Aorta (tissue), 5 donors: Measurements from ENCODE around the gene FOCAD. TPM values are rescaled to one million over a fixed set of nuclear protein-coding genes. Genes with fewer than 3 reads are reported as not detected.

Source experiments
- ATAC-seq: fragments of 200-7000 bp; cut with Tn5 transposase; one replicate; pipeline ENCODE4 v1.9.1; 2022; ENCODE audit warnings: moderate library complexity; ENCODE audit not compliant: low FRiP score
- DNase-seq, 2 donors: peaks; one replicate each; pipeline ENCODE4 v3.0.0-alpha.2; 2020
- H3K27ac ChIP-seq, 2 donors: one replicate each; pipeline ENCODE4 v1.5.1; 2013; ENCODE audit warnings: low read length in 2 of 2, mild to moderate bottlenecking in 2 of 2, moderate library complexity in 2 of 2, control low read depth in 1 of 2, inconsistent platforms in 1 of 2, low read depth in 1 of 2
- H3K27me3 ChIP-seq, 2 donors: one replicate each; pipeline ENCODE4 v1.6.1; 2013; ENCODE audit warnings: control low read depth in 1 of 2, low read length in 1 of 2, mild to moderate bottlenecking in 1 of 2, moderate library complexity in 1 of 2; ENCODE audit not compliant: insufficient read depth in 2 of 2, control insufficient read depth in 1 of 2
- H3K36me3 ChIP-seq, 2 donors: one replicate each; pipeline ENCODE4 v1.6.1; 2013; ENCODE audit warnings: control low read depth in 1 of 2, low read length in 1 of 2, mild to moderate bottlenecking in 1 of 2; ENCODE audit not compliant: insufficient read depth in 2 of 2, control insufficient read depth in 1 of 2
- H3K4me1 ChIP-seq, 2 donors: one replicate each; pipeline ENCODE4 v1.6.1; 2013; ENCODE audit warnings: low read length in 2 of 2, control low read depth in 1 of 2, mild to moderate bottlenecking in 1 of 2, moderate library complexity in 1 of 2; ENCODE audit not compliant: insufficient read depth in 2 of 2, control insufficient read depth in 1 of 2
- H3K4me3 ChIP-seq, 2 donors: one replicate each; pipeline ENCODE4 v1.5.1; 2013; ENCODE audit warnings: low read length in 2 of 2, control low read depth in 1 of 2, mild to moderate bottlenecking in 1 of 2
- H3K9me3 ChIP-seq: one replicate; pipeline ENCODE4 v1.6.1; 2013; ENCODE audit warnings: mild to moderate bottlenecking, low read length; ENCODE audit not compliant: control insufficient read depth
- WGBS, 2 donors: extraction: QIAGEN DNeasy Blood & Tissue Kit; methylation state at CpG; one replicate each; pipeline ENCODE4 v1.1.7; 2013; 5-methylcytosine and 5-hydroxymethylcytosine counted together
- intact Hi-C, 2 donors: fragments of 100-400 bp; cut with DNase I; formaldehyde crosslinking; loops; one replicate each; pipeline versions ENCODE4 v1.14.2 to v1.15.0; 2022
- polyA plus RNA-seq, 2 donors: library from polyadenylated mRNA; stranded (reverse); fragments of 200-250 nt; gene quantifications; one replicate each; pipeline ENCODE4 v1.2.3, GENCODE V29; 2013
- total RNA-seq, 2 donors: library from RNA; stranded (reverse); fragmentation: NEBNext Ultra II Directional; extraction: Animal tissue kit (Norgen Biotek cat#: 25700); gene quantifications; one replicate each; pipeline ENCODE4 v1.2.1, GENCODE V29; 2021
- donor health status: healthy with polysubstance abuse.
- donor health status: Bipolar disorder and iron deficiency.
- donor health status: DM: no; HTN: no; CAD: no.
- donor health status: DM: no; HTN: no; CAD: no.
- donor health status: DM: yes; HTN: yes; CAD: no.

The FOCAD gene
- total and polyA plus RNA-seq, 4 donors, result 7.3 to 30.4 (median 17.2) TPM

DNA sequence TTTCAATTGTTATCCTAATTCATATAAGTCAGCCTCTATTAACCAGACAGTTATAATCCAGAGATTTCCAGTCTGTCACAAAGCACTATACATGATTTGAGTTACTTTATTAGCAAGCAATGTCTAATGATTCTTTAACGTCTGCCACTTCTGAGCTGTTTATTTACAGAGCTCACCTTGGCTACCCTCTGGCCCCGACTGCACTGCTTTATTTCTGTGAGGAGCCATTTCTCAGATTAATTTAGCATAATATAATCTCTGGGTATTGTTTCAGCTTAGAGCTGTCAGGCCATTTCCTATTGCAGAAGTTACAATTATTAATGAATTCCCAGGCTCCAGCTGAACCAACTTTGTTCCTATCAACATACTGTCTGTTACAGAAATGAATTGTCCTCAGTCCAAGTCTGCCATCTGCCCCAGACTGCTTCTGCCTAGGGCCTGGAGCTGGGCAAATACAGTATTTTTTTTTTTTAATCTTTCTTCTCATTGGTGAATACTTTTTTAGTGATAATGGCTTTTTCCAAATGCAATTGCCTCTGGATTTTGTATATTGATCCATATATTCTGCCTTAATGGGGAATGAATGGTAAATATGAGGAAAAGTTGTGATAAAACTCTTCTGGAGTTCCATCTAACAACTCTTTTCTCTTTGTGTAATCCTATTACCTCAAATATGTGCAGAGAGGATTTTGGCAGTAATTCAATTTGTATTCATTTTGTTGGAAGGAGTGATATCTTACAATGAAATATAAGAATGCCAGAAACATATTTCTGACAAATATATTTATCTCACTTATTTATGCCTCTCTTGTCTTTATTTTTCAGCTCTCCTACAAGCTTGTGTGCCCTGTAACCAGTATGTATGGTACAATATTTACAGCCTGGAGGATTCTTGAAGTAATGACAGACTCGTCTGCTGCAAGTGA, 104.7 kb downstream of the FOCAD start:
- Histone ChIP-seq H3K4me1 (no peaks in the 10 kb centered on the region), H3K36me3 (peaks cover 0 to 3% of the 10 kb centered on the region in 2 donors), H3K27me3 (no peaks in the 10 kb centered on the region), H3K27ac (no peak overlapping the region), H3K9me3 (no peaks in the 10 kb centered on the region), H3K4me3 (no peak overlapping the region)
- DNase-seq (no peak), ATAC-seq (no peak)
- WGBS, 2 donors, result 54 to 55% methylated on average over 3 of the region's 3 CpGs
- intact Hi-C loops, result no loop called here

DNA sequence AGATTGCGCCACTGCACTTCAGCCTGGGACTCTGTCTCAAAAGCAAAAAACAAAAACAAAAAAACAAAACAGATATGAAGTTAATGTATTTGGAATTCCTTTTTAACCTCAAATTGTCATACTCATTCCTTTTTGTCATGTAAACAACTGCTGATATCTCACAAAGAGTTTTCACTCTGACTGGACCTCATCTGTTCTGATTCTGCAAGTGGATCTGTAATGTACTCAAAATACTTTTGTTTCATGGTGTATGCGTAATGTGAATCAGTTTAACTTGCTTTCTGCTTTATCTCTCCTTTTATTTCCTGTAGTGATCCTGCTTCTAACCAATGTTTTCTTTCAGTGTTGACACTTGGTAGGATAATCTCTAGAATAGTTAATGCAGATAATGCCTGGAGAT, 106.7 kb downstream of the FOCAD start:
- 97 to 98% methylated on average over 2 of the region's 2 CpGs for WGBS, 2 donors
- Histone ChIP-seq H3K4me1 (no peaks in the 10 kb centered on the region), H3K27ac (no peak overlapping the region), H3K9me3 (no peaks in the 10 kb centered on the region), H3K27me3 (no peaks in the 10 kb centered on the region), H3K4me3 (no peak overlapping the region), H3K36me3 (no peaks in the 10 kb centered on the region)
- DNase-seq (no peak), ATAC-seq (no peak)
- intact Hi-C loops, result no loop called here

DNA sequence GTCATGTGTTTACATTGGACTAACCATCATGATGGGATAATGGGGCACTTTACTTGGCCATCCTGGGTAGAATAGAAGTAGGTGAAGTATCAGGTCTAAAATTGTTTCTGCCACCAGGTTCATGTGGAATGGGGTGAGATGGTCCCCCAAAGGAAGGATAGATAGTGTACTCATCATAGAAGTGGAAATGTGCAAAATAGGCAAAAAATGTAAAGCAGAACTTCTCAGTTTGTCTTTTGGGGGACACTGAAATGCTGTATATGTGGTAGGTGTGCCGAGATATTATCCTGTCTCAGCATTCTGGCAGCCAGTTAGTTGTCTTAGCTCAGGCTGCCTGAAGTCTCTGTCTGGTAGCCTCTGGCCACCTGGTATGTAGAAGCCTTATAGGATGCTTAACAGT, 107.6 kb downstream of the FOCAD start:
- Histone ChIP-seq H3K4me1 (no peaks in the 10 kb centered on the region), H3K36me3 (no peaks in the 10 kb centered on the region), H3K4me3 (no peak overlapping the region), H3K27me3 (no peaks in the 10 kb centered on the region), H3K27ac (no peak overlapping the region), H3K9me3 (no peaks in the 10 kb centered on the region)
- 96 to 99% methylated on average over 1 of the region's 1 CpG for WGBS, 2 donors
- intact Hi-C loops, result no loop called here
- no peak for ATAC-seq
- DNase-seq, result no peak

DNA sequence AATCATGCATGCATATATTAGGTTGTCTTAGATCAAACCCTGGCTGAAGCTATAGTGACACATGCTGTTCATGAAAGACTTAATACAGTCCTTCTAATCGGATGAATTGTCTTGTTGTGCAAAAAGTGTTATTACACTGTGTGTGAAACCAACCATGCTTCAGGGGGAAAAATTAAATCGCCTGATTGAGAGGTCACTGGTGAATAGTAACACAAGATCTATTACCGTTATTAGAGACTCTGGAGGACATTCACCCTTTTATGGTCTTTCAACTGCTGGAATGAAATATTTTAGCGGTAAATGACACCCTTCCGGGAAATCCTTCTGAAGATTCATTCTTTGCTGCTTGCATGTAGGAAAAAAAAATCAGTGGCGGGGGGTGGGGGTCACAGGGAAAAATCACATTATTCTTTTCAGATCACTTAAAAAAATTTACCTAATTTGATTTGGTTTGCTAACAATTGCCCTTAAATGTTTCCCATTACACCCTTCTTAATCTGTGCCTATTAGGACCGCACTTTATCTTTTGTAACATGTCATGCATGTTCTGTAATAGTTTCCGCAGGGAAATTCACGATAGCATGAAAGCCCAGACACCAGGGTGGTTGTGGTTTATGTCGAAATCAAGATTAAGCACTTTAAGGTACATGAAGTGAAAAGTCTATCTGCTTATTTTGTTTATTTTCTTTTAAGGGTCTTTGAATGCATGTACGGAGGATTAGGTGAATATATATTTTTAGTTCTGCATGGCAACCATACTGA, 120.6 kb downstream of the FOCAD start:
- no peaks in the 10 kb centered on the region for H3K9me3 ChIP-seq
- H3K4me1 ChIP-seq, result no peaks in the 10 kb centered on the region
- intact Hi-C loops, result no loop called here
- H3K27me3 ChIP-seq, result no peaks in the 10 kb centered on the region
- no peak overlapping the region for H3K4me3 ChIP-seq
- 78 to 80% methylated on average over 11 of the region's 11 CpGs for WGBS, 2 donors
- DNase-seq (no peak), ATAC-seq (no peak)
- H3K36me3 ChIP-seq, result no peaks in the 10 kb centered on the region
- H3K27ac ChIP-seq, result no peak overlapping the region

- Histone ChIP-seq H3K4me3 (no peak overlapping the region), H3K27ac (no peak overlapping the region), H3K27me3 (no peaks in the 10 kb centered on the region), H3K9me3 (no peaks in the 10 kb centered on the region), H3K4me1 (no peaks in the 10 kb centered on the region), H3K36me3 (no peaks in the 10 kb centered on the region)
- DNase-seq (no peak), ATAC-seq (no peak)
- 97 to 98% methylated on average over 2 of the region's 2 CpGs for WGBS, 2 donors
- intact Hi-C loops, result no loop called here
These were observed 121.7 kb downstream of the FOCAD start for GRCh38 chr9:20805766-20806165.

DNA sequence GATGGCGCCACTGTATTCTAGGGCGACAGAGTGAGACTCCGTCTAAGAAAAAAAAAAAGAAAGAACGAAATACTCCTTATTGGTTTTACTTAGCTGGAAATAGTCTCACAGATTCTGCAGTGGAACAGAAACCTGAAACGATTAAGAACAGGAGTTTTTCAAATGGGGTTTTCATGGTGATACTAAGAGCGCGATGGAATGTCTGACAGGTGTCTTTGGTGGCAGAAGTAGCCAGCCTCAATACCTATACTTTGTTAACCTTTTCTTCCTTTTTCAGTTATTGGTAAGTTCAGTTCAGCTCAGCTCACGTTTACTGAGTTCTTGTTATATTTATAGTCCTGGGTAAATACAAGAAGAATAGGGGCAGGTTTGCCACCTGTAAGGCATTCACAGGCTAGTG, 123.9 kb downstream of the FOCAD start:
- Histone ChIP-seq H3K9me3 (no peaks in the 10 kb centered on the region), H3K4me3 (no peak overlapping the region), H3K27me3 (no peaks in the 10 kb centered on the region), H3K27ac (no peak overlapping the region), H3K36me3 (no peaks in the 10 kb centered on the region), H3K4me1 (no peaks in the 10 kb centered on the region)
- DNase-seq, result no peak
- WGBS, 2 donors, result 83 to 87% methylated on average over 8 of the region's 8 CpGs
- no peak for ATAC-seq
- intact Hi-C loops, result no loop called here

- H3K9me3 ChIP-seq, result no peaks in the 10 kb centered on the region
- H3K4me1 ChIP-seq, result no peaks in the 10 kb centered on the region
- no peak overlapping the region for H3K27ac ChIP-seq
- no peak for ATAC-seq
- intact Hi-C loops, result no loop called here
- H3K36me3 ChIP-seq, result no peaks in the 10 kb centered on the region
- DNase-seq, result no peak
- no peaks in the 10 kb centered on the region for H3K27me3 ChIP-seq
- no peak overlapping the region for H3K4me3 ChIP-seq
These were observed 127.8 kb downstream of the FOCAD start for GRCh38 chr9:20811872-20812271.

DNA sequence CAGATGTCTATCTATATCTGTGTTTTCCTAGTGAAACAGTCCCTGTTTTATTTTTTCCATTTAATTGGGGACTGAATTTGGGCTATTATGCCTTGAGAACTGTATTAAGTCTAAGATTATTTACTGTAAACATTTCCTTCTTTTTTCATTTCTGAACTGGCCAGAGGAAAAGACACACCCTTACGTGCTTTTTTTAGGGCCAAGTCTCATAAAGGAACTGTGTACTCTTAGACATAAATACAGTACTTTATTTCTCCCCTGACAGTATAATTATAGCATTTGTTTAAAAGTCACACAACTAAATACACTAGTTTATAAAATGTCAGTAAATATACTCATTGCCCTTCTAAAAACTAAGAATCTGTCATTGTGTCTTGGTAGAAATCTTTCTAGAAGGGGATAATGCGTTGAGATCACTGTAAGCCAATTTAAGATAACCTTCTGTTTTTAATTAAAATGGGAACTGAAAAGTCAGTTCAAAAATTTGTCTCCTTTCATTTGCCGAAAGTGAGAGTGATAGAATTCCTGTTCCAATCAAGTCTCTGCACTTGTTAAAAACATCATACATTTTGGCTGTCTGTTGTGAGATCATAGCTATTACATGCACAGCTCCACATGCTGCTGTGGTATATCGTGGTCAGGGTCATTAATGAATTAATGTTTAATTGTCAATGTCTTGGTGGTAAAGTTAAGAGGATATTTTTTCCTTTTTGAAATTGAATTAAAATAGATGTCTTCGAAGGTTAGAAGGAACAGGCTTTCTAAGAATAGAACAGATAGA, 132.1 kb downstream of the FOCAD start:
- no peaks in the 10 kb centered on the region for H3K27me3 ChIP-seq
- intact Hi-C loops, result no loop called here
- no peaks in the 10 kb centered on the region for H3K36me3 ChIP-seq
- H3K4me1 ChIP-seq, result no peaks in the 10 kb centered on the region
- H3K4me3 ChIP-seq, result no peak overlapping the region
- DNase-seq, result no peak
- H3K27ac ChIP-seq, result no peak overlapping the region
- WGBS, 2 donors, result 64 to 77% methylated on average over 5 of the region's 5 CpGs
- H3K9me3 ChIP-seq, result no peaks in the 10 kb centered on the region
- ATAC-seq, result no peak
